ENCODE results near the gene COL7A1.

GRCh38 chr3:48599509-48600285 is 4.6 kb upstream of the COL7A1 start:
- no peak for TF ChIP-seq POLR2A (IDR thresholded peaks at IDR 0.05)
- TF ChIP-seq CTCF (IDR thresholded peaks at IDR 0.05), result no peak
- TF ChIP-seq EP300 (IDR thresholded peaks at IDR 0.05; ENCODE audit: low read depth), result no peak
